ENCODE measurements around the gene CD7. TPM values are rescaled to one million over a fixed set of nuclear protein-coding genes. Genes with fewer than 3 reads are reported as not detected.

Gene CD7
- total RNA-seq, 2 donors from 2014 or later = 2.8 TPM; not detected in 1

- intact Hi-C loops (cut with DNase I) = no loop called here
- TF ChIP-seq POLR2AphosphoS5 (IDR thresholded peaks at IDR 0.05) (no peak), POLR2A (IDR thresholded peaks at IDR 0.05) (no peak), CTCF (IDR thresholded peaks at IDR 0.05) (no peak)
- Histone ChIP-seq H3K36me3 (no peaks in the 10 kb centered on the region), H3K4me3 (no peak overlapping the region), H3K27me3 (replicated peaks; ENCODE audit: insufficient read depth) (no peaks in the 10 kb centered on the region), H3K9me3 (no peaks in the 10 kb centered on the region), H3K4me1 (replicated peaks) (peaks cover 8% of the 10 kb centered on the region), H3K27ac (no peak overlapping the region)
- no peak for DNase-seq (ENCODE audit: low spot score)
- WGBS = 83% methylated on average over 27 of the region's 28 CpGs
Measured at GRCh38 chr17:82342361-82343079, 25.1 kb upstream of the CD7 start.

- Histone ChIP-seq H3K27me3 (replicated peaks; ENCODE audit: insufficient read depth) (no peaks in the 10 kb centered on the region), H3K4me3 (peak overlapping the region; percentile 5 to 16), H3K9me3 (no peaks in the 10 kb centered on the region), H3K27ac (peak overlapping the region; percentile 64 to 69), H3K4me1 (replicated peaks) (peaks cover 14% of the 10 kb centered on the region), H3K36me3 (no peaks in the 10 kb centered on the region)
- no peak for TF ChIP-seq POLR2AphosphoS5 (IDR thresholded peaks at IDR 0.05)
- TF ChIP-seq POLR2A (IDR thresholded peaks at IDR 0.05) = no peak
- no peak for TF ChIP-seq CTCF (IDR thresholded peaks at IDR 0.05)
- WGBS = 60% methylated on average over 10 of the region's 10 CpGs
- no peak for DNase-seq (ENCODE audit: low spot score)
- intact Hi-C loops (cut with DNase I) = no loop called here
Measured at GRCh38 chr17:82339634-82340580, 22.5 kb upstream of the CD7 start.

GRCh38 chr17:82338858-82339633 is 21.6 kb upstream of the CD7 start:
- H3K4me1 ChIP-seq (replicated peaks) = peaks cover 23% of the 10 kb centered on the region
- no peaks in the 10 kb centered on the region for H3K27me3 ChIP-seq (replicated peaks; ENCODE audit: insufficient read depth)
- H3K4me3 ChIP-seq = peak overlapping the region; percentile 5 to 16
- no peaks in the 10 kb centered on the region for H3K9me3 ChIP-seq
- H3K27ac ChIP-seq = peak overlapping the region; percentile 64 to 69
- TF ChIP-seq POLR2A (IDR thresholded peaks at IDR 0.05) (no peak), POLR2AphosphoS5 (IDR thresholded peaks at IDR 0.05) (peak; percentile 94), CTCF (IDR thresholded peaks at IDR 0.05) (no peak)
- intact Hi-C loops (cut with DNase I) = no loop called here
- no peaks in the 10 kb centered on the region for H3K36me3 ChIP-seq
- peak; percentile 75 for DNase-seq (ENCODE audit: low spot score)
- WGBS = 14% methylated on average over 29 of the region's 29 CpGs

- Histone ChIP-seq H3K27ac (peak overlapping the region; percentile 78 to 91), H3K4me1 (replicated peaks) (peaks cover 34% of the 10 kb centered on the region), H3K9me3 (no peaks in the 10 kb centered on the region), H3K36me3 (no peaks in the 10 kb centered on the region), H3K27me3 (replicated peaks; ENCODE audit: insufficient read depth) (no peaks in the 10 kb centered on the region), H3K4me3 (peak overlapping the region; percentile 8 to 56)
- 34% methylated on average over 16 of the region's 16 CpGs for WGBS
- intact Hi-C loops (cut with DNase I) = no loop called here
- peak; percentile 89 for TF ChIP-seq POLR2AphosphoS5 (IDR thresholded peaks at IDR 0.05)
- TF ChIP-seq POLR2A (IDR thresholded peaks at IDR 0.05) = no peak
- peak in 1 of 4 experiments; percentile 4 for TF ChIP-seq CTCF (IDR thresholded peaks at IDR 0.05)
- DNase-seq (ENCODE audit: low spot score) = peak; percentile 32
Measured at GRCh38 chr17:82334622-82335394, 17.4 kb upstream of the CD7 start.
